ENCODE data around the gene RXRA. TPM values are rescaled to one million over a fixed set of nuclear protein-coding genes. Genes with fewer than 3 reads are reported as not detected.

Gene RXRA
- total and polyA plus RNA-seq, 2 of the 13 experiments (the other 11 are each of a cell fraction or from before 2014, with no cell fraction given): 18.9 to 29.2 TPM

DNA sequence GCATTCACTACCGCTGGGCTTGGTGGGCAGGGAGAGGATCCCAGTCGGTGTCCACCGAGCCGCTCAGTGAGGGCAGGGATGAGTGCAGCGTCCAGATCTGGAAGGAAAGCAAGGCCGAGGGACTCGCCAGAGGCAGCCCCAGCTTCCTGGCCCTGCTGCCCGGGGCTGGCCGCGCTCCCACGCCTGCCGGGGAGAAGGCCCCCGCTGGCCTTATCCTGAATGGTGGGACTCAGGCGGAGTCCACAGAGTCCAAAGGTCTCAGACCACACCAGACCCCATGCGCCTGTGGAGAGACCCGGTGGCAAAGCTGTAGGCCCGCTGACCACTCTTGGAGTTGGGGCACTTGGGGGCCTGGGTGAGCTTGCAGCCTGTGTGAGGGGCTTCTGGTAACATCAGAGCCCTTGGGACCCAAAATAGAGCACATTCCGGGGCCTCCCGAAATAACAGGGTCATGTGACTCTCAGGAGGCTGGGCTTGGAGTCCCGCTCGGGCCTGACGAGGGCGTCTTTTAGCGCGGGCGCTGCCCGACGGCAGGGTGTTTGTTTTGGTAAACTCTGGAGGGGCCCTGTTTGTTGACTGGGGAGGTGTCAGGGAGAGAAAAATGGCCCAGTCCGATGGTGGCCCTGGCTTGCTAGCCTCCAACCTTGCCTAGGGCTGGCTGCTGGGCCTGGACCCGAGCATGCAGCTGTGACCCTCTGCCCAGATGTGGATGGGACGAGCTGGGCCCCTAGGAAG lies 2.8 kb downstream of the RXRA start (continued):
- TF ChIP-seq ZNF451 (CRISPR knock-in tag; IDR thresholded peaks at IDR 0.05) (0 out of 2 replicates have a peak, but pooled peaks have one; percentile 59), CCDC6 (CRISPR knock-in tag; IDR thresholded peaks at IDR 0.05) (peak; percentile 47; the same call in 1 of the 2 replicates), RXRB (CRISPR knock-in tag; IDR thresholded peaks at IDR 0.05; ENCODE audit: borderline replicate concordance) (no peak; the same call in 1 of the 2 replicates), RARG (CRISPR knock-in tag; IDR thresholded peaks at IDR 0.05; ENCODE audit: low read depth) (no peak), ZC3H13 (CRISPR knock-in tag; IDR thresholded peaks at IDR 0.05) (0 out of 2 replicates have a peak, but pooled peaks have one; percentile 52), KLF6 (CRISPR knock-in tag; IDR thresholded peaks at IDR 0.05) (no peak; the same call in 1 of the 2 replicates), NCOA1 (CRISPR knock-in tag; IDR thresholded peaks at IDR 0.05) (no peak), CREM (IDR thresholded peaks at IDR 0.05) (peak; percentile 10; the same call in 1 of the 2 replicates), CREM (CRISPR knock-in tag; IDR thresholded peaks at IDR 0.05) (no peak), CBX2 (IDR thresholded peaks at IDR 0.05; ENCODE audit: low read depth, low read length) (no peak), CBX2 (CRISPR knock-in tag; IDR thresholded peaks at IDR 0.05; ENCODE audit: low read depth) (no peak), ZKSCAN1 (IDR thresholded peaks at IDR 0.05; ENCODE audit: low read length) (no peak), KDM4B (CRISPR knock-in tag; IDR thresholded peaks at IDR 0.05) (no peak; the same call in 1 of the 2 replicates), ZNF274 (CRISPR knock-in tag; IDR thresholded peaks at IDR 0.05) (no peak), ZBTB7A (CRISPR knock-in tag; IDR thresholded peaks at IDR 0.05) (peak; percentile 86), ZNF724P (CRISPR knock-in tag; IDR thresholded peaks at IDR 0.05; ENCODE audit: borderline replicate concordance) (peak; percentile 45; the same call in 1 of the 2 replicates), CREB1 (IDR thresholded peaks at IDR 0.05) (no peak), CREB1 (CRISPR knock-in tag; IDR thresholded peaks at IDR 0.05) (no peak), ZNF7 (CRISPR knock-in tag; IDR thresholded peaks at IDR 0.05) (no peak), NFIC (IDR thresholded peaks at IDR 0.05; ENCODE audit: low read length) (no peak), ZNF678 (CRISPR knock-in tag; IDR thresholded peaks at IDR 0.05) (no peak)
- TF ChIP-seq, protein P1, sequence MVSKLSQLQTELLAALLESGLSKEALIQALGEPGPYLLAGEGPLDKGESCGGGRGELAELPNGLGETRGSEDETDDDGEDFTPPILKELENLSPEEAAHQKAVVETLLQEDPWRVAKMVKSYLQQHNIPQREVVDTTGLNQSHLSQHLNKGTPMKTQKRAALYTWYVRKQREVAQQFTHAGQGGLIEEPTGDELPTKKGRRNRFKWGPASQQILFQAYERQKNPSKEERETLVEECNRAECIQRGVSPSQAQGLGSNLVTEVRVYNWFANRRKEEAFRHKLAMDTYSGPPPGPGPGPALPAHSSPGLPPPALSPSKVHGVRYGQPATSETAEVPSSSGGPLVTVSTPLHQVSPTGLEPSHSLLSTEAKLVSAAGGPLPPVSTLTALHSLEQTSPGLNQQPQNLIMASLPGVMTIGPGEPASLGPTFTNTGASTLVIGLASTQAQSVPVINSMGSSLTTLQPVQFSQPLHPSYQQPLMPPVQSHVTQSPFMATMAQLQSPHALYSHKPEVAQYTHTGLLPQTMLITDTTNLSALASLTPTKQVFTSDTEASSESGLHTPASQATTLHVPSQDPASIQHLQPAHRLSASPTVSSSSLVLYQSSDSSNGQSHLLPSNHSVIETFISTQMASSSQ (IDR thresholded peaks at IDR 0.05; ENCODE audit: low read depth): no peak
- TF ChIP-seq, protein P1 (CRISPR knock-in tag; IDR thresholded peaks at IDR 0.05; ENCODE audit: borderline replicate concordance): peak; percentile 55; the same call in 1 of the 2 replicates
- TF ChIP-seq, protein P2, sequence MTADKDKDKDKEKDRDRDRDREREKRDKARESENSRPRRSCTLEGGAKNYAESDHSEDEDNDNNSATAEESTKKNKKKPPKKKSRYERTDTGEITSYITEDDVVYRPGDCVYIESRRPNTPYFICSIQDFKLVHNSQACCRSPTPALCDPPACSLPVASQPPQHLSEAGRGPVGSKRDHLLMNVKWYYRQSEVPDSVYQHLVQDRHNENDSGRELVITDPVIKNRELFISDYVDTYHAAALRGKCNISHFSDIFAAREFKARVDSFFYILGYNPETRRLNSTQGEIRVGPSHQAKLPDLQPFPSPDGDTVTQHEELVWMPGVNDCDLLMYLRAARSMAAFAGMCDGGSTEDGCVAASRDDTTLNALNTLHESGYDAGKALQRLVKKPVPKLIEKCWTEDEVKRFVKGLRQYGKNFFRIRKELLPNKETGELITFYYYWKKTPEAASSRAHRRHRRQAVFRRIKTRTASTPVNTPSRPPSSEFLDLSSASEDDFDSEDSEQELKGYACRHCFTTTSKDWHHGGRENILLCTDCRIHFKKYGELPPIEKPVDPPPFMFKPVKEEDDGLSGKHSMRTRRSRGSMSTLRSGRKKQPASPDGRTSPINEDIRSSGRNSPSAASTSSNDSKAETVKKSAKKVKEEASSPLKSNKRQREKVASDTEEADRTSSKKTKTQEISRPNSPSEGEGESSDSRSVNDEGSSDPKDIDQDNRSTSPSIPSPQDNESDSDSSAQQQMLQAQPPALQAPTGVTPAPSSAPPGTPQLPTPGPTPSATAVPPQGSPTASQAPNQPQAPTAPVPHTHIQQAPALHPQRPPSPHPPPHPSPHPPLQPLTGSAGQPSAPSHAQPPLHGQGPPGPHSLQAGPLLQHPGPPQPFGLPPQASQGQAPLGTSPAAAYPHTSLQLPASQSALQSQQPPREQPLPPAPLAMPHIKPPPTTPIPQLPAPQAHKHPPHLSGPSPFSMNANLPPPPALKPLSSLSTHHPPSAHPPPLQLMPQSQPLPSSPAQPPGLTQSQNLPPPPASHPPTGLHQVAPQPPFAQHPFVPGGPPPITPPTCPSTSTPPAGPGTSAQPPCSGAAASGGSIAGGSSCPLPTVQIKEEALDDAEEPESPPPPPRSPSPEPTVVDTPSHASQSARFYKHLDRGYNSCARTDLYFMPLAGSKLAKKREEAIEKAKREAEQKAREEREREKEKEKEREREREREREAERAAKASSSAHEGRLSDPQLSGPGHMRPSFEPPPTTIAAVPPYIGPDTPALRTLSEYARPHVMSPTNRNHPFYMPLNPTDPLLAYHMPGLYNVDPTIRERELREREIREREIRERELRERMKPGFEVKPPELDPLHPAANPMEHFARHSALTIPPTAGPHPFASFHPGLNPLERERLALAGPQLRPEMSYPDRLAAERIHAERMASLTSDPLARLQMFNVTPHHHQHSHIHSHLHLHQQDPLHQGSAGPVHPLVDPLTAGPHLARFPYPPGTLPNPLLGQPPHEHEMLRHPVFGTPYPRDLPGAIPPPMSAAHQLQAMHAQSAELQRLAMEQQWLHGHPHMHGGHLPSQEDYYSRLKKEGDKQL (CRISPR knock-in tag; IDR thresholded peaks at IDR 0.05; ENCODE audit: low read depth): no peak
